G401.6 (cell line): ENCODE data around the gene DCXR.

ENCODE experiments used
- FAIRE-seq: peaks from 2 replicates; lab custom pipeline; 2012; peaks lifted over from hg19 to GRCh38; lab: Jason Lieb, UNC

DCXR gene

GRCh38 chr17:82022310-82022980 is 15.1 kb downstream of the DCXR start, which contains the start of gene CENPX:
TSS of gene CENPX (minus strand) at chr17:82022878. CDS start at chr17:82022861, 17 bp downstream.
- FAIRE-seq: no peak

- no peak for FAIRE-seq
Measured at GRCh38 chr17:82021900-82022309, 15.6 kb downstream of the DCXR start.

GRCh38 chr17:82021107-82021899 is 16.2 kb downstream of the DCXR start:
- FAIRE-seq: no peak

- FAIRE-seq: no peak
Measured at GRCh38 chr17:82020572-82021106, 16.9 kb downstream of the DCXR start.

- FAIRE-seq: no peak
Measured at GRCh38 chr17:82019690-82020571, 17.6 kb downstream of the DCXR start.

- no peak for FAIRE-seq
Measured at GRCh38 chr17:82018989-82019689, 18.4 kb downstream of the DCXR start.

GRCh38 chr17:82018152-82018988 is 19.1 kb downstream of the DCXR start:
- FAIRE-seq: no peak

GRCh38 chr17:82017612-82018151 is 19.8 kb downstream of the DCXR start:
- FAIRE-seq: no peak

GRCh38 chr17:82016875-82017459 is 20.5 kb downstream of the DCXR start:
- no peak for FAIRE-seq

GRCh38 chr17:82016061-82016874 is 21.2 kb downstream of the DCXR start:
- no peak for FAIRE-seq

- FAIRE-seq: no peak
Measured at GRCh38 chr17:82015311-82015971, 22.1 kb downstream of the DCXR start.

GRCh38 chr17:82014971-82015310 is 22.6 kb downstream of the DCXR start:
- no peak for FAIRE-seq

- no peak for FAIRE-seq
Measured at GRCh38 chr17:82014432-82014831, 23.1 kb downstream of the DCXR start.

- no peak for FAIRE-seq
Measured at GRCh38 chr17:82013772-82014321, 23.6 kb downstream of the DCXR start.

GRCh38 chr17:82013341-82013740 is 24.2 kb downstream of the DCXR start:
- no peak for FAIRE-seq

- FAIRE-seq: no peak
Measured at GRCh38 chr17:82012640-82013295, 24.7 kb downstream of the DCXR start.

- FAIRE-seq: no peak
Measured at GRCh38 chr17:82012261-82012639, 25.2 kb downstream of the DCXR start.

GRCh38 chr17:82011617-82012187 is 25.8 kb downstream of the DCXR start:
- no peak for FAIRE-seq
